Stomach smooth muscle (tissue), 2 donors: ENCODE data around the gene RIMBP2.

Source experiments
- H3K27ac ChIP-seq: one replicate; pipeline ENCODE4 v1.7.0; 2013; ENCODE audit warnings: mild to moderate bottlenecking, low read length, inconsistent platforms
- H3K27me3 ChIP-seq, 2 donors: one replicate each; pipeline ENCODE4 v1.7.0; 2013; ENCODE audit warnings: low read length in 2 of 2; ENCODE audit not compliant: insufficient read depth in 2 of 2, control insufficient read depth in 1 of 2
- H3K36me3 ChIP-seq, 2 donors: one replicate each; pipeline ENCODE4 v1.7.0; 2013; ENCODE audit warnings: low read length in 2 of 2; ENCODE audit not compliant: control insufficient read depth in 2 of 2, insufficient read depth in 2 of 2
- H3K4me1 ChIP-seq: one replicate; pipeline ENCODE4 v1.7.0; 2013; ENCODE audit warnings: low read length; ENCODE audit not compliant: control insufficient read depth, insufficient read depth
- H3K4me3 ChIP-seq, 2 donors: one replicate each; pipeline ENCODE4 v1.7.0; 2013; ENCODE audit warnings: low read length in 2 of 2
- H3K9ac ChIP-seq, 2 donors: one replicate each; pipeline ENCODE4 v1.7.0; 2013; ENCODE audit warnings: low read length in 2 of 2, mild to moderate bottlenecking in 1 of 2
- H3K9me3 ChIP-seq, 2 donors: one replicate each; pipeline ENCODE4 v1.7.0; 2013; ENCODE audit warnings: low read length in 2 of 2; ENCODE audit not compliant: control insufficient read depth in 2 of 2
- donor health status: healthy.
- donor health status: Pancreatic carcinoma.

The RIMBP2 gene

DNA sequence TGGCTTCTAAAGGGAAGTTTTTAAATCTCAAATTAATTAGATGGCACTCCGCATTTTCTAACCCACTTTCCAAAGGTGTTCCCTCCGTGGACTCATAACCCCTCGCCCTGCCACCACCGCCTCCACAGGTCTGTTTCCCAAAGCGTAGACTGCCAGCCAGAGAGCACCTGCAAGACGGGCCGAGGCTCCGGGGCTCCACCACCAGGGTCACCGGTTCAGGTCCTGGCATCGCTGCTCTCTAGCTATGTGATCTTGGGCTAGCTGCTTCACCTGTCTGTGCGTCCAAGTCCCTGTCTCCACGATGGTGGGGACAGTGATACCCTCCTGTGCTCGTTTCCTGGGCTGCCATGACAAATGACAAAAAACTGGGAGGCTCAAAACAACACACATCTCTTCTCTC, 11.5 kb downstream of the RIMBP2 start:
- no peak overlapping the region for H3K9ac ChIP-seq
- no peaks in the 10 kb centered on the region for H3K9me3 ChIP-seq
- no peaks in the 10 kb centered on the region for H3K36me3 ChIP-seq
- H3K27ac ChIP-seq: no peak overlapping the region
- peaks cover 0 to 2% of the 10 kb centered on the region in 2 donors for H3K27me3 ChIP-seq
- no peak overlapping the region for H3K4me3 ChIP-seq
- H3K4me1 ChIP-seq: no peaks in the 10 kb centered on the region

DNA sequence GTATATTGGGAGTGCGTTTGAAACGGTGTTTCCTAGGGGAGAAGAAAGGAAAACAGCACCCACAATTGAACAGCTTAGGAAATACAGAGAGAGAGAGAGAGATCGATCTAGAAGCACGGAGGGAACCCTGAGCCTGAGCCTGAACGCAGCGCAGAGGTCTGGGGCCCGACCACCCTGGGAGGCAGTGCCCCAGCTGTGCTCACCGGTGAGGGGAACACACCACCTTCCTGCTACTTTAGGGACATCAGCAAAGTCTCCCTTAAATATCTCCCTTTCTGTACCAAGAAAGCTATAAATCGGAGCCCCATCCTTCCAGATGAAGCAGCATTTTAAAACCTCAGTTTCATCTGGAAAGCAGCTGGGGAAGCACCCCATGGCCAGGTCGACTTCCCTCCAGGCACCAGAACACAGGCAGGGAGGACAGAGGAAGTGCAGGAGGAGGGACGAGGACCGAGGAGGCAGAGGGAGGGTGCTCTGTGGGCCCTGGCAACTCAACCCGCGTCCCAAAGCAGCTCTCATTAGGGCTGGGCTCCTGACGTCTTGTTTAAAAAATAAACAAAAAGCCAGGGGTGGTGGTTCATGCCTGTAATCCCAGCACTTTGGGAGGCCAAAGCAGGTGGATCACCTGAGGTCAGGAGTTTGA, 12.2 kb downstream of the RIMBP2 start:
- H3K4me1 ChIP-seq: no peaks in the 10 kb centered on the region
- no peaks in the 10 kb centered on the region for H3K9me3 ChIP-seq
- H3K9ac ChIP-seq: no peak overlapping the region
- H3K4me3 ChIP-seq: no peak overlapping the region
- H3K27me3 ChIP-seq: peaks cover 0 to 2% of the 10 kb centered on the region in 2 donors
- H3K36me3 ChIP-seq: no peaks in the 10 kb centered on the region
- H3K27ac ChIP-seq: no peak overlapping the region

DNA sequence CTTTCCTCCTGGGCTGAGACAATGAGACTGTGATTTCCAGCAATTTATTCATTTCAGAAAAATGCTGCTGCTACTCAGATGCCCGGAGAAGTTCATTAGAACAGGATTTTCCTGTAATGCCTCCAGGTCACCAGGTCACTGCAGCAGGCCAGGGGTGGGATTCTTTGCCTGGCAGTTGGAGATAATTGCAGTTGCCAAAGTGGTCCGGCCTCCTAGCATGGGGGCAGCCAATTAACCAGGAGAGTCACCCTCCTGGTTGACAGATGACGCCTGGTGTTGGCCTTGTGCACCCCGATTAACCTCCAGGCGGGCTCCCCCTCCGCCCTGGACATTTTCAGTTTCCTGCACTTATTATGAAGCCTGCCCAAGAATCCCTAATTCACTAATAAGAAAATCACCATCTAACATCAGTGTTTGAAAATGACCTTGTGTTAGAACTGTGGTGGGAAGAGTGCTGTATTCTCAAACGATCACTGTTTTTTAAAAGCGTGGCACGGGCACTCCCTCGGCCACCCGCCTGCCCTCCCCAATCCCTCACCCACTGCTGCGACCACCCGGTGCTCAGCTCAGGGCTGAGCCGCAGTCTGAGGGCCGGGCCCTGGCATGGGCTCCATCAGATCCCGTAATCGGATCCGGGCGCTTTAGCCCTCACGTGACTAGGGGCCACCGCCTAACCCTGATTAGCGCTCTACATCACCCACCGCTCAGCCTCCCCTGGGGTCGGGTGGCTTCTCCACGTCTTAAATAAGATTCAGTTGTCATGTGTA, 12.9 kb downstream of the RIMBP2 start:
- H3K36me3 ChIP-seq: no peaks in the 10 kb centered on the region
- H3K9ac ChIP-seq: no peak overlapping the region
- no peaks in the 10 kb centered on the region for H3K4me1 ChIP-seq
- no peak overlapping the region for H3K27ac ChIP-seq
- peaks cover 0 to 2% of the 10 kb centered on the region in 2 donors for H3K27me3 ChIP-seq
- H3K4me3 ChIP-seq: no peak overlapping the region
- no peaks in the 10 kb centered on the region for H3K9me3 ChIP-seq

DNA sequence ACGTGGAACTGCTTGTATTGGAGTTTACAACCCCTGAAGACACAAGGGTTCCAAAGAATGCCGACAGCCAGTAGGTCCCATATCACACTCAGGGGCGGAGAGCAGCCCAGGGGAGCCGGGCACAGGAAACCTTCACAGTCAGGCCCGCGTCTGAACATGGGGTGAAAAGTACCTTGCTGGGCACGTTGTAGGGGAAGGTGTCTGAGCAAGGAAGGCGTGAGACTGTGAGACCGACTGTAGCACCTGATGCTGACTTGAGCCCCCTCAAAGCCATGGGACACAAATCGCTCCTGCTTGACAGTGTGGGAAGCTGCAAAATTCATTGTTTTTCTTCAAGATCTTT, 14.7 kb downstream of the RIMBP2 start:
- Histone ChIP-seq H3K9ac (no peak overlapping the region), H3K27ac (no peak overlapping the region), H3K4me1 (no peaks in the 10 kb centered on the region), H3K36me3 (no peaks in the 10 kb centered on the region), H3K4me3 (no peak overlapping the region), H3K27me3 (no peaks in the 10 kb centered on the region), H3K9me3 (no peaks in the 10 kb centered on the region)

DNA sequence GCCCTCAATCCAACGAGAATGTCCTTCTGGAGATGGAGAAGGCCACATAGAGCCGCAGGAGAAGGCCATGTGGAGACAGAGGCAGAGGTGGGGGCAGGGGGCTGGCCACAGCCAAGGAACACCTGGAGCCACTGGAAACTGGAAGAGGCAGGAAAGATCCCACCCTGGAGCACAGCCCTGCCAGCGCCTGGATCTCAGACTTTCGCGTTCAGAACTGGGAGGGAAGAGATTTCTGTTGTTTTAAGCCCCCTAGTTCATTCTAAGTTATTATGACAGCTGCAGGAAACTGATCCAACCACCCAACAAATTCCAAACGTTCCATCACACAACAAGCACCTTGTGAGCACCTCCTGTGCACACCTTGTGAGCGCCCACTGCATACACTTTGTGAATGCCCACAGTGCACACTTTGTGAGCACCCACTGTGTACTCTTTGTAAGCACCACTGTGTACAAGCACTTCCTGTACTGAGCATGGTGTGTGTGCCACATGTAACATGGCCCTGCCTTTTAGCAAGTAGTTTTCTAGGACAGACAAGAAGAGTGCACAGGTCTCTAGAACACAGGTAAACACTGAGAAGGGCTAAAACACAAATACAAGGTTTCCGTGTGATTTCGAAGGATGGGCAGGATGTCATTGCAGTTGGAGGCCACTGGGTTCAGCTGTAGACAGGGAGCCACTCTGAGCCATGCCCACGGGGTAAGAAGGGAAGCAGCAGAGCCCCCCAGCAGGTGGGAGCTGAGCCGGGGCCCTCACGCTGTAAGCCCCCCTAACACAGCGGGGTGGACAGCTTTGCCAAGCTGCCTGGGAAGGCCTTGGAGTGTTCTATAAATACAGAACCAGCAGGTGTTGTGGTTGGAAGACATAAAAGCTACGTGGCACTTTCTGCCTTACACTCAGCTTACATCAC, 15.4 kb downstream of the RIMBP2 start:
- no peaks in the 10 kb centered on the region for H3K9me3 ChIP-seq
- H3K4me3 ChIP-seq: no peak overlapping the region
- no peak overlapping the region for H3K27ac ChIP-seq
- H3K27me3 ChIP-seq: no peaks in the 10 kb centered on the region
- H3K36me3 ChIP-seq: no peaks in the 10 kb centered on the region
- H3K9ac ChIP-seq: no peak overlapping the region
- no peaks in the 10 kb centered on the region for H3K4me1 ChIP-seq

DNA sequence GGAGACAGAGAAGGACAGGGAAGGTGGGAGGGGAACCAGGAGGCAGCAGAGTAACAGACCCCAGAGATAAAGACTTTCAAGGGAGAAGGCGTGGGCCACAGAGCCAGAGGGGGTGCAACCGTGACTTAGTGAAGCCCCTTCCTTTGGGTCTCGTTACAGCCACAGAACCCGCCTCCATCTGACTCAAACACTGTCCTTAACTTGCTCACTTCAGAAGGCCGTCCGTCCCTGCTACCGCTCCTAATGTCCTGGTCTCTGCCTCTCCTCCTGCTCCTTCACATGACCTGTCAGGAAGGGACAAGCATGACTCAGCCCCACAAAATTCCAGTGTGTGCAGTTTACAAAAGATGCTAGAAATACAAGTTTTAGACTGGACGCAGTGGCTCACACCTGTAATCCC, 18.0 kb downstream of the RIMBP2 start:
- no peaks in the 10 kb centered on the region for H3K9me3 ChIP-seq
- H3K4me1 ChIP-seq: no peaks in the 10 kb centered on the region
- no peak overlapping the region for H3K9ac ChIP-seq
- no peaks in the 10 kb centered on the region for H3K27me3 ChIP-seq
- H3K4me3 ChIP-seq: no peak overlapping the region
- no peaks in the 10 kb centered on the region for H3K36me3 ChIP-seq
- H3K27ac ChIP-seq: no peak overlapping the region

DNA sequence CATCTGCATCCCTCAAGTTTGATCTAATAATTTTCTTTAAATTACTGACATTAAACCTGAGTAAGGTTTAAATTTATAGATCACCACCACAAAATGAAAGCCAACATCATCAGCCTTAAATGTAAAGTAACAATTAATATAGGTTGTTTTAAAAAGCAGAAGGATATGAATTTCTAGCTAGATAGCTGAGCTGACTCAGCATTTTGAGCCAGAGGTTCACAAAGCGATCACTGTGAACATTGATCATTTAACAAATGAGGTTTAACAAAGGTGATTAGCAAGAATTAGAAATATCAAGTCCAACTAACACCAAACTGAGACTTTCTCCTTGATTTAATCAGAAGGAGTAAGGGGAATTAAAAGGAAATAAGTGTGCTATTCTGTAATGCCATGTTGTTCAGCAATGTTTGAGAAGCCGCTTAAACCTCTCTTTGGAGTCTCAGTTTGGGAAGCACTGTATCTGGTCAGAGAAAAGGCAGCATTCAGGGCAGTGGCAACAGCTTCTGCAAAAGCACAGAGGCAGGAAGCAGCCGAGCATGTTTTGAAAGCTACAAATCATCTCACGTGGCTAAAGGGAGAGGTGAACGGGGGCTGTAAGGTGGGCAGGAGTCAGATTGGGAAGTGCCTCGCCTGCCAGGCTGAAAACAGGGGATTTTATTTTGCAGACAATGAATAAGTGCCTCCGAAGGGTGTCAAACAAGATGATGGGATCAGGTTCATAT, 19.6 kb downstream of the RIMBP2 start:
- Histone ChIP-seq H3K9ac (no peak overlapping the region), H3K9me3 (no peaks in the 10 kb centered on the region), H3K27ac (no peak overlapping the region), H3K4me3 (no peak overlapping the region), H3K36me3 (no peaks in the 10 kb centered on the region), H3K4me1 (no peaks in the 10 kb centered on the region), H3K27me3 (no peaks in the 10 kb centered on the region)

DNA sequence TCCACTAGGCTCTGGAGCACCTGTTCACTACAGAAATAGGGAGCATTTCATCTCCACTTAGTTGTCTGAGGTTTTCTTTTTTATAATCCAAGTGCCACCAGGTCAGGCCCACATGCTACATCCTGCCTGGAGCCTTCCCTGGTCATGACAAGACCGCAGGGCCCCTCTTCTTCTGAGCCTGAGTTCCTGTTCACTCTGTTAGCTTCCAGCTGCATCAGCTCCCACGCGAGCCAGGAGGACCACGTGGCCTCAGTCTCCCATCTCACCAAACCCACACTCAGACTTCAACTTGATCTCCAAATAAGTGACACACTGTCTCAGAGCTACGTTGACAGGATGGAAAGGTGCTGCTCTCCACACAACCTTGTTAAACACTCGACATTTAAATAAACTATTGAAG, 21.0 kb downstream of the RIMBP2 start:
- Histone ChIP-seq H3K27me3 (peaks cover 0 to 2% of the 10 kb centered on the region in 2 donors), H3K27ac (no peak overlapping the region), H3K9ac (no peak overlapping the region), H3K4me3 (no peak overlapping the region), H3K36me3 (no peaks in the 10 kb centered on the region), H3K9me3 (no peaks in the 10 kb centered on the region), H3K4me1 (no peaks in the 10 kb centered on the region)

DNA sequence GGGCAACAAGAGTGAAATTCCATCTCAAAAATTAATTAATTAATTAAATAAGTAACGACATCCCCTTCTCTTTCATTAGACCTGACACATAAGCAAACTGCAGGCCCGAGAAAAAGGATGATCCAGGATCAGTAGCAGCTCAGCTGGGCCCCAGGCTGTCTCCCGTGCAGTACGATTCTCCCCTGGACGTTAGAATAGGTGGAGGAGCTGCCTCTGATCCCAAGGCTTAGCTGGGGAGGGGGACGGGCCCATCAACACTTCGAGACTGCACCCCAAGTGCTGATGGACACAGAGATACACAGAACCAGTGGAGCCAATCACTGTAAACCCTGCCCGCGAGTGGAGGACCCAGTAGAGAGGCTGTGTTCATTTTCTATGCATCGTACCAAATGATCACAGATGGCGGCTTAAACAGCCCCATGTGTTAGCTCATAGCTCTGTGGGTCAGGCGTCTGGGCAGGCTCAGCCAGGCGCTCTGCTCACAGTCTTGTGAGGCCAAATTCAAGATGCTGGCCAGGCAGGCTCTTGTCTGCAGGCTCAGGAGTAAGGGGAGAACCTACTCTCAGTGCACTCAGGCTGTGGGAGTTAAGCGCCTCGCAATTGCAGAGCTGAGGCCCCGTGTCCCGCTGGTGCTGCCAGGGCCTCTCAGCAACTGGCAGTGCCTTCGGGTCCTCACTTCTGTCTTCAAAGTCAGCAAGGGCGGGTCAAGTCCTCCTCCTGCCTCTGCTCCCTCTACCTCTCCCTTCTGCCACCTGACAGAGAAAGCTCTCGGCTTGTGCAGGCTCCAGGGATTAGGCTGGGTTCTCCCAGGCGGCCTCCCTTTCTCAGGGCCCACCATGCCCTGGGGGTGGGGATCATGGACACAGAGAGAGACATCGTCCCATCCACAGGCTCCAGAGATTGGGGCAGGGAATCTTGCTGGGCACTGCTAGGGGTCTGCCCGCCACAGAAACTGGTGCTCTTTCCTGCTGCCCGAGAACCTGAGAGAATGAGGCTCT, 26.4 kb downstream of the RIMBP2 start:
- H3K9me3 ChIP-seq: no peaks in the 10 kb centered on the region
- no peak overlapping the region for H3K4me3 ChIP-seq
- no peaks in the 10 kb centered on the region for H3K4me1 ChIP-seq
- H3K27ac ChIP-seq: no peak overlapping the region
- H3K9ac ChIP-seq: no peak overlapping the region
- H3K27me3 ChIP-seq: peaks cover 2 to 11% of the 10 kb centered on the region in 2 donors
- no peaks in the 10 kb centered on the region for H3K36me3 ChIP-seq
